GM12874 (cell line): Measurements from ENCODE around the gene ARID1B.

Source experiments
- CTCF ChIP-seq: IDR thresholded peaks from 2 replicates; pipeline ENCODE4 v1.5.1; 2011; ENCODE audit warnings: low read depth, mild to moderate bottlenecking, control low read depth, low read length, moderate library complexity; ENCODE audit not compliant: insufficient read depth

ARID1B gene

DNA sequence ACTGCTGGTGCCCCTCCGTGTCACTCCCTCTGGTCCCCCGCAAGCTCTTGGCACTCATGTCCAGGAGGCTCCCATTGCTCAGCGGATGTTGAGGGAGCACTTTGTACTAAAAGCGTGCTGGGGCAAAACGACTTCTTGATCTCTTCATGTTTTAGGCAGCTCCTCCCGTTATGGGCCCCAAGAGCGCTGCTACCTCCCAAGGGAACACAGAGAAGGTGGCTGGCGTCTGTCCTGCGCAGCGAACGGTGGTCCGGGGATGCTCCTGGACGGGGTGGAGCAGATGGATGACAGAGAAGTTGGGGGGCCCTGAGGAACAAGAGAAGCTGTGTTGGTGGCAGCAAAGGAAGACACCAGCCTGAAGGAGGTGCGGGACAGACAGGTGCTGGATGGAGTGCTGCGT is 446.3 kb downstream of the ARID1B start:
- no peak for TF ChIP-seq CTCF

GRCh38 chr6:157224178-157224950 is 447.2 kb downstream of the ARID1B start:
- no peak for TF ChIP-seq CTCF

DNA sequence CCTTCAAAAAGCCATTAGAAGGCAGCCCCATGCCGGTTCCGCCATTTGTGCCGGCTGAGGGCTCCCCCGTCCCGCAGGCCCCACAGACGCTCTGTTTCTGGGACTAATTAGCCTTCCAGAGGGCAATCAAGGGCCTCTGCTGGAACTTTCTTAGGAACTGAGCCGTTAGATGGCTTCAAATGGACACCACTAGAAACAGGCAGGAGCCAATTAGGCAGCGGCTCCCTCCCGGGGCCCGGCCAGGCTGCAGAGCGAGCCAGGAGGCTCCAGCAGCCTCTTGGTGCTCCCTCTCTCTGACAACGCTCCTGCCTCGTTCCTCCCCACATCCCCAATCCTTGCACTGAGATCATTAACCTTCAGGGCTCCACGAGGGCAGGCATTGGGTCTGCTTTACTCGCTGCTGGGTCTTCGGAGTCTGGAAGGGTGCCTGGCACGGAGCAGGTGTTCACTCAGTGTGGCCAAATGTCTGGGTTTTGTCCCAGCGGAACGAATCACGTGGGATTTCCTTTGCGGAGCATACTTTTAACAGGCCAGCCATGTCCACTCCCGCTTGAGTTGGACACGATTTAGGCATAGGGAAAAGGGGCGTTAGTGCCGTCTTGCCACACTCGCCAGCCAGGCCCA is 447.9 kb downstream of the ARID1B start:
- no peak for TF ChIP-seq CTCF

DNA sequence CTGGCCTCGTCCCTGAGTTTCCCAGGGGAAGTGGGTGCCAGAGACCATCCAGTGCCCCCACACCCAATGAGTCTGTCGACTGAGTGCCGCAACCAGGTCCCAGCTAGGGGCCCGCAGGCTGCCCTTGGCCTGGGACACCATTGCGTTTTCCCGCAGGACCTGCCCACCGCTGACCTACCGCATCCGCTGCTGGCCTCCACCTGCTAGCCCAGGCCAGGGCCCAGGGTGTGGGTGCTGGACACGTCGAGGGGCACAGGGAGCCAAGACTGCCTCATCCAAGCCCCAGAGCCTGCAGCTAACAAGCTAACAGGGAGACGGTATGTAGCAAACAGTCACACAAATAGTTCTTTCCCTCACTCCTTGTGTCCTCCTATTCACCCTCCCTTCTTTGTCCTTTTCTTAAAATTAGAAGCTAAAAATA is 448.4 kb downstream of the ARID1B start:
- no peak for TF ChIP-seq CTCF

- no peak for TF ChIP-seq CTCF
Observed at GRCh38 chr6:157226026-157226625, 448.9 kb downstream of the ARID1B start.

- no peak for TF ChIP-seq CTCF
Observed at GRCh38 chr6:157226761-157227160, 449.6 kb downstream of the ARID1B start.
